CD4-positive, alpha-beta memory T cell (primary cell): ENCODE measurements around the gene PIEZO2. TPM values are rescaled to one million over a fixed set of nuclear protein-coding genes. Genes with fewer than 3 reads are reported as not detected.

Source experiments
- CTCF ChIA-PET: fragments of 350-600 bp; sonication (Branson Sonifier 250); formaldehyde crosslinking; loops from one replicate; lab custom pipeline; 2021; ENCODE audit warnings: inconsistent platforms; ENCODE audit not compliant: partially characterized antibody; lab: Charles Lee
- POLR2A ChIA-PET: fragments of 350-600 bp; sonication (Branson Sonifier 250); formaldehyde crosslinking; loops from one replicate; lab custom pipeline; 2021; ENCODE audit not compliant: partially characterized antibody; lab: Charles Lee
- DNase-seq, 5 donors: peaks; one replicate each; pipeline versions ENCODE4 v3.0.0 to v3.0.0-alpha.2; 2020 to 2022; ENCODE audit warnings: mixed read lengths in 1 of 5
- H3K27ac ChIP-seq: one replicate; pipeline ENCODE4 v1.7.0; 2013; ENCODE audit warnings: low read depth, low read length
- H3K27me3 ChIP-seq: 2 replicates; pipeline ENCODE4 v1.7.0; 2013; ENCODE audit warnings: mild to moderate bottlenecking, low read length, moderate library complexity; ENCODE audit not compliant: insufficient read depth
- H3K36me3 ChIP-seq: 2 replicates; pipeline ENCODE4 v1.7.0; 2013; ENCODE audit warnings: mild to moderate bottlenecking, low read length, moderate library complexity; ENCODE audit not compliant: insufficient read depth
- H3K4me1 ChIP-seq: 2 replicates; pipeline ENCODE4 v1.7.0; 2013; ENCODE audit warnings: mild to moderate bottlenecking, low read length, moderate library complexity; ENCODE audit not compliant: insufficient read depth
- H3K4me3 ChIP-seq, 2 donors: one replicate each; pipeline ENCODE4 v1.7.0; 2013; ENCODE audit warnings: low read length in 2 of 2, mild to moderate bottlenecking in 1 of 2
- H3K9me3 ChIP-seq, 2 donors: one replicate each; pipeline ENCODE4 v1.7.0; 2013; ENCODE audit warnings: low read length in 2 of 2, control low read depth in 1 of 2; ENCODE audit not compliant: control insufficient read depth in 1 of 2
- H3K27ac Mint-ChIP-seq, 7 donors: one replicate each; pipeline ENCODE4 v1.8.0; 2020 to 2021; ENCODE audit warnings: mixed read lengths in 7 of 7, mild to moderate bottlenecking in 6 of 7, inconsistent platforms in 3 of 7, moderate library complexity in 3 of 7
- H3K27me3 Mint-ChIP-seq, 2 donors: one replicate each; pipeline ENCODE4 v1.8.0; 2020 to 2021; ENCODE audit warnings: mixed read lengths in 2 of 2
- H3K36me3 Mint-ChIP-seq, 2 donors: one replicate each; pipeline ENCODE4 v1.8.0; 2020 to 2021; ENCODE audit warnings: mixed read lengths in 2 of 2, inconsistent platforms in 1 of 2, mild to moderate bottlenecking in 1 of 2
- H3K4me1 Mint-ChIP-seq, 4 donors: one replicate each; pipeline ENCODE4 v1.8.0; 2020 to 2021; ENCODE audit warnings: mixed read lengths in 4 of 4, mild to moderate bottlenecking in 1 of 4
- H3K4me3 Mint-ChIP-seq, 8 donors: one replicate each; pipeline ENCODE4 v1.8.0; 2020 to 2021; ENCODE audit warnings: mixed read lengths in 8 of 8, mild to moderate bottlenecking in 7 of 8, moderate library complexity in 6 of 8, inconsistent platforms in 3 of 8
- H3K9me3 Mint-ChIP-seq, 8 donors: one replicate each; pipeline ENCODE4 v1.8.0; 2020 to 2021; ENCODE audit warnings: mixed read lengths in 8 of 8, mild to moderate bottlenecking in 5 of 8, inconsistent platforms in 3 of 8, moderate library complexity in 1 of 8
- intact Hi-C: fragments of 100-400 bp; cut with micrococcal nuclease; formaldehyde crosslinking; loops from one replicate; pipeline ENCODE4 v1.15.1; 2023
- polyA plus RNA-seq, 2 donors: library from polyadenylated mRNA; unstranded; fragments of 300-500 nt; fragmentation: Illumina TruSeq; gene quantifications; one replicate each; pipeline ENCODE4 v1.2.3, GENCODE V29; 2021
- total RNA-seq, 2 experiments: library from RNA; stranded (reverse); gene quantifications; one replicate each; pipeline ENCODE4 v1.2.3, GENCODE V29; 2021

PIEZO2 gene
- total and polyA plus RNA-seq, 4 experiments from 2014 or later: not detected

DNA sequence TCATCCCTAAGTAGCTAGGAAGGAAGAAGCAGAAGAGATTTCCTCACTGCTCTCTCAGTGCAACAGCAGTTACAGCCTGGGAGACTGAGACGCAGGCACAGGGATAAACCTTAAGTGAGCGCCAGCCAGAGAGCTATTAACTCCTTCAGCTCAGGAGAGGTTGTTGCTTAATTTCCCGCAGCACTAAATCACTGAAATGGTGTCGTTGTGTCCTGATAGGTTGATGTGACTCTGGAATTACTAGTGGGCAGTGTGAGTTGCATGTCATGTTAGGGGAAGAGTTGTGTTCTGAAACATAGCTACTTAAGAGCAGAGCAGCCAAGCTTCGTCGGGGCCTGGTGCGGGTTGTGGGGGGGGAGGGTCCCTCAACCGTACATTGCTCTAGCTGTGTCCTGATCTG lies 397.7 kb downstream of the PIEZO2 start:
- Histone ChIP-seq H3K4me3 (no peak overlapping the region), H3K9me3 (no peaks in the 10 kb centered on the region), H3K36me3 (no peaks in the 10 kb centered on the region), H3K27ac (no peak overlapping the region), H3K4me1 (no peaks in the 10 kb centered on the region), H3K27me3 (no peaks in the 10 kb centered on the region)
- intact Hi-C loops: no loop called here
- no peak for DNase-seq
- no peak overlapping the region for H3K27ac Mint-ChIP-seq
- H3K27me3 Mint-ChIP-seq: peaks cover 0 to 1% of the 10 kb centered on the region in 2 donors
- H3K4me3 Mint-ChIP-seq: no peak overlapping the region
- no peaks in the 10 kb centered on the region for H3K9me3 Mint-ChIP-seq
- H3K4me1 Mint-ChIP-seq: no peaks in the 10 kb centered on the region
- CTCF ChIA-PET: interaction anchor here (0.8 kb wide), 1 partner anchor 9 kb away, joined by 3 read pairs; no protein-coding TSS in a partner anchor
- no peaks in the 10 kb centered on the region for H3K36me3 Mint-ChIP-seq
- POLR2A ChIA-PET: no interaction called here

DNA sequence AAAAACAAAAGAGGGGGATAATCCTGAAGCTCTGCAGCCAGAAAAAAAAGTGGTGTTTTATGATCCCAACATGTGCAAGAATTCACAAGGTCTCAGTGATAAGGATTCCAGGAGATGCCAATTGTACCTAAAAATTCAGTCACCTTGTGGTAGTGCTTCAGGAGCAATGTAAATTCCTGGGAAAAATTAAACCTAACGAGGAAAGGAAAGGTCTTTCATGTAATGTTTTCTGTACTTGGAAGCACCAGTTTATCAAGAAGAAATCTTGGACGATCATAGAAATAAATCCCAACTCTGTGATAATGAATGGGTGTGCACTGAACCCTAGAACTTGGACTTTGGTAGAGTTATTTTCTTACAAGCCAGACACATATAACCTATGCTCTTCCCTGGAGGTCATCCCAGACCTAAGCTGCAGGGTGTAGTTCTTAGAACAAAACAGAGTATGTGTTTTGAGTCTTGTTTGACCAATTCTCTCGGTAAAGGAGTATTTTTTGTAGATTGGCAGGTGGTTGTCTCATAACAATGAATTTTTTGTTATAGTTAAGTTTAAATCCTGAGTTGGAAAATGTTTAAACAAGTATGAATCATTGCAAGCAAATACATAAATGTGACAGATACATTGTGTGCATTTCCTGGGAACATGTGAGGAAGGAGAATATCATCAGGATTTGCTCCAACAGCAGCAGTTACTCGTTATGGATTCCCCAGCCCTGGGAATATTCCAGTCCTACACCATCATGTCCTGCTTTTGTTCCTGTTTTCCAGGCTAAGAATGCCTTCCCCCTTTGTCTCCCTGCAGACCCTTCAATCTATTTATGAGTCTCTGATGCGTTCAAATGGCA lies 399.0 kb downstream of the PIEZO2 start:
- no peak overlapping the region for H3K4me3 Mint-ChIP-seq
- Histone ChIP-seq H3K36me3 (no peaks in the 10 kb centered on the region), H3K27me3 (no peaks in the 10 kb centered on the region), H3K9me3 (no peaks in the 10 kb centered on the region), H3K4me1 (no peaks in the 10 kb centered on the region), H3K27ac (no peak overlapping the region), H3K4me3 (no peak overlapping the region)
- no peaks in the 10 kb centered on the region for H3K9me3 Mint-ChIP-seq
- intact Hi-C loops: no loop called here
- CTCF ChIA-PET: no interaction called here
- POLR2A ChIA-PET: no interaction called here
- DNase-seq: no peak
- H3K4me1 Mint-ChIP-seq: no peaks in the 10 kb centered on the region
- H3K27me3 Mint-ChIP-seq: peaks cover 0 to 1% of the 10 kb centered on the region in 2 donors
- H3K36me3 Mint-ChIP-seq: no peaks in the 10 kb centered on the region
- no peak overlapping the region for H3K27ac Mint-ChIP-seq

DNA sequence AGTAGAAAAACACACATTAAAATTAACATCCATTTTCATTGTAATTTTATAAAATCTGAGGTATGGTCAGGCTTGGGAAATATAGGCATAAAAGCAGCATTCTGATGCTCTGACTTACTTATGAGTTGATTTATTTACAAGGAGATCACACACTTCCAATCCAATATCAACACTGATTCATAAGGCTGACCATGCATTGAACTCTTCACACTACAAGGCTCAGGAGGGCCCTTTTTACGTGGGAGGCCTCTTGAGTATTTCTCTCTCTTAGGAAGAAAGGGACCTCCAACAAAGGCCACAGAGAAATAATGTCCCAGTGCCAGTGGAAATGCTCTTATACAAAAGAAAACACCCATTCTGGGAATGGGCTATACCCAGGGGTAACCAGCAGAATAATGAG lies 400.7 kb downstream of the PIEZO2 start:
- no peak overlapping the region for H3K27ac Mint-ChIP-seq

DNA sequence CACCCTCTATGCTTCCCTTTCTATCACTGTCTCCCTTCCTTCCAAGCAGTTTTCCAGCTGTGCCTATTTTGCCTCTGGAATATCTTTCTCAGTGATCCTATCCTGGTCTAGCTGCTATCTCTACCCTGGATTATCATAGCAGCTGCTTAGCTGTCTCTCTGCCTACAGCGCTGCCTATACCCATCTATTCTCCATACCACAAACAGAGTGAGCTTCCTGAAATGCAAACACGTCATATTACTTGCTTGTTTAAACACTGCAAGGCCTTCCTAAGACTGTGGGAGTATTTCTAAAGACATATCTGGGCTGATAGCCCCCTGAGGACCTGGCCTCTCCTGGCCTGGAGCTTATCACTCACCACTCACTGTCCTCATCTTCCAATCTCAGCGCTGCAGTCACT lies 403.4 kb downstream of the PIEZO2 start:
- no peak overlapping the region for H3K27ac Mint-ChIP-seq
- H3K36me3 ChIP-seq: no peaks in the 10 kb centered on the region
- H3K36me3 Mint-ChIP-seq: no peaks in the 10 kb centered on the region
- no peaks in the 10 kb centered on the region for H3K4me1 ChIP-seq
- DNase-seq: no peak
- no peaks in the 10 kb centered on the region for H3K9me3 Mint-ChIP-seq
- H3K27ac ChIP-seq: no peak overlapping the region
- CTCF ChIA-PET: no interaction called here
- peaks cover 0 to 5% (median 3%) of the 10 kb centered on the region in 4 donors for H3K4me1 Mint-ChIP-seq
- no peak overlapping the region for H3K4me3 Mint-ChIP-seq
- POLR2A ChIA-PET: no interaction called here
- intact Hi-C loops: no loop called here
- H3K27me3 ChIP-seq: no peaks in the 10 kb centered on the region
- H3K4me3 ChIP-seq: no peak overlapping the region
- H3K9me3 ChIP-seq: no peaks in the 10 kb centered on the region
- H3K27me3 Mint-ChIP-seq: no peaks in the 10 kb centered on the region

More for the DNA sequence above, 400.7 kb downstream of the PIEZO2 start:
- Histone ChIP-seq H3K4me1 (no peaks in the 10 kb centered on the region), H3K27ac (no peak overlapping the region), H3K27me3 (no peaks in the 10 kb centered on the region), H3K4me3 (no peak overlapping the region), H3K9me3 (no peaks in the 10 kb centered on the region), H3K36me3 (no peaks in the 10 kb centered on the region)
- DNase-seq: no peak
- ChIA-PET POLR2A (no interaction called here), CTCF (no interaction called here)
- H3K4me1 Mint-ChIP-seq: peaks cover 0 to 5% (median under 1%) of the 10 kb centered on the region in 4 donors
- no peaks in the 10 kb centered on the region for H3K36me3 Mint-ChIP-seq
- no peak overlapping the region for H3K4me3 Mint-ChIP-seq
- intact Hi-C loops: no loop called here
- no peaks in the 10 kb centered on the region for H3K9me3 Mint-ChIP-seq
- H3K27me3 Mint-ChIP-seq: peaks cover 0 to 1% of the 10 kb centered on the region in 2 donors

DNA sequence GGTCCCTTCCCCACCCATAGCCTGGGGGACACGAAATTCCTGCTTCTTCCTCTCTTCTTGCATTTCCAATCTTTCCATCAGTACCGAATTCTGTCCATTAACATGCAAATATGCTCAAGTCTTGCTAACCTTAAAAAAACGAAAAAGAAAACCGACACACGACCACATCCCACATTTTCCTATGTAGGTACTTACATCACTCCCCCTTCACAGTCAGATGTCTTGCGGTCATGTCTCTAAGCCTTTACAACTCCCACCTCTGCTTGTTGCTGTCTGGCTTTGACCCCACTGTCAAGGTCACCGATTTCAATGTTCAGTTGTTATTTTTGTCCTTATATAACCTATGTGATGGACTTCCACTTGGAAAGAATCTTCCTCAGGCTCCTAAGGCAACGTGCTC lies 404.1 kb downstream of the PIEZO2 start:
- H3K27me3 ChIP-seq: no peaks in the 10 kb centered on the region
- no peak overlapping the region for H3K4me3 Mint-ChIP-seq
- no peaks in the 10 kb centered on the region for H3K4me1 ChIP-seq
- intact Hi-C loops: no loop called here
- no peaks in the 10 kb centered on the region for H3K27me3 Mint-ChIP-seq
- H3K27ac ChIP-seq: no peak overlapping the region
- no peak overlapping the region for H3K4me3 ChIP-seq
- no peaks in the 10 kb centered on the region for H3K9me3 Mint-ChIP-seq
- no peak for DNase-seq
- H3K9me3 ChIP-seq: no peaks in the 10 kb centered on the region
- no peaks in the 10 kb centered on the region for H3K36me3 ChIP-seq
- ChIA-PET POLR2A (no interaction called here), CTCF (no interaction called here)
- H3K4me1 Mint-ChIP-seq: peaks cover 0 to 5% (median 3%) of the 10 kb centered on the region in 4 donors
- no peaks in the 10 kb centered on the region for H3K36me3 Mint-ChIP-seq
- H3K27ac Mint-ChIP-seq: no peak overlapping the region

DNA sequence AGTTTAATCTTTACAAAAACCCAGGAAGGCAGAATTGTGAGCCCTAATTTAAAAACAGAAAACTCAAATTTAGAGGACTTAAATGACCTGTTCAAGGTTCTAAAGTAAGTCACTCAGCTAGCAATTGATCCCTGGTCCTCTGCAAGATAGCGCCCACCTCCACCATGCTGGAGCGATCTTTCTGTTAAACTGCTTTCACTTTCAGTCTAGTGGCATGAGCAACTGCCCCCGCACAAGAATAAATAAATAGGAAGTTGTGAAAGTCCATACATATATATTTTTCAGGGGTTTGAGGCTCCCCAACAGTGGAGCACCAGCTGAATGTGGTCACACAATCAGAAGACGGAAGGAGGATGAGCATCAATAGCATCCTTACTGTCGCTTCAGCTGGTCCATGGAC lies 405.6 kb downstream of the PIEZO2 start:
- peak overlapping the region in 7 of 8 donors; percentile 13 to 55 (median 36) for H3K4me3 Mint-ChIP-seq
- intact Hi-C loops: no loop called here
- POLR2A ChIA-PET: no interaction called here
- Histone ChIP-seq H3K4me1 (no peaks in the 10 kb centered on the region), H3K9me3 (no peaks in the 10 kb centered on the region), H3K36me3 (no peaks in the 10 kb centered on the region), H3K27me3 (no peaks in the 10 kb centered on the region), H3K4me3 (no peak overlapping the region), H3K27ac (no peak overlapping the region)
- no peaks in the 10 kb centered on the region for H3K27me3 Mint-ChIP-seq
- CTCF ChIA-PET: interaction anchor here (1.0 to 1.8 kb wide), 3 partner anchors 8 to 184 kb away, joined by 3 to 5 read pairs (median 3); no protein-coding TSS in a partner anchor
- no peaks in the 10 kb centered on the region for H3K36me3 Mint-ChIP-seq
- H3K9me3 Mint-ChIP-seq: no peaks in the 10 kb centered on the region
- no peak overlapping the region for H3K27ac Mint-ChIP-seq
- H3K4me1 Mint-ChIP-seq: peaks cover 0 to 5% (median 3%) of the 10 kb centered on the region in 4 donors
- no peak for DNase-seq

DNA sequence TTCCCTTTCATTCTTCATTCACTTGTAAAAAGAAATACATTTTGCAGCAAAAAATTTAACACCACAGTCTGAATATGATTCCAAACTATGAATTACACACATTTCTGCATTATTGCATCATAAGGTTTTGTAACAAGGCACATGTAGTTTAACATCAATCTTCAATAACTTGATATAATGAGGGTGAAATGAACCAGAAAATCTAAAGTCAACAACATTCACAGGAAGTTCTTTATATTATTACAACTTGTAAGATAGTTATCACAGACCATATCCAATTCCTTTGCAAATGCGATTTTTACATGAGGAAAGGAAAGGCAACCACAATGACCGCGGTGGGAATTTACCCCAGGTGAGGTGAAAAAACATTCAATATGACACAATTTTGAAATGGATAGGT lies 410.2 kb downstream of the PIEZO2 start:
- no peaks in the 10 kb centered on the region for H3K9me3 Mint-ChIP-seq
- Histone ChIP-seq H3K4me1 (no peaks in the 10 kb centered on the region), H3K36me3 (no peaks in the 10 kb centered on the region), H3K4me3 (no peak overlapping the region), H3K27me3 (no peaks in the 10 kb centered on the region), H3K9me3 (no peaks in the 10 kb centered on the region), H3K27ac (no peak overlapping the region)
- DNase-seq: no peak
- intact Hi-C loops: no loop called here
- H3K4me3 Mint-ChIP-seq: no peak overlapping the region
- no peaks in the 10 kb centered on the region for H3K27me3 Mint-ChIP-seq
- ChIA-PET CTCF (no interaction called here), POLR2A (no interaction called here)
- peaks cover 0 to 5% (median 3%) of the 10 kb centered on the region in 4 donors for H3K4me1 Mint-ChIP-seq
- H3K36me3 Mint-ChIP-seq: no peaks in the 10 kb centered on the region
- no peak overlapping the region for H3K27ac Mint-ChIP-seq
